ENCODE data around the gene ADGRL3. TPM values are rescaled to one million over a fixed set of nuclear protein-coding genes. Genes with fewer than 3 reads are reported as not detected.

ADGRL3 gene
- total RNA-seq, 1 donor from 2014 or later: 2.1 TPM

- TF ChIP-seq, protein P1, sequence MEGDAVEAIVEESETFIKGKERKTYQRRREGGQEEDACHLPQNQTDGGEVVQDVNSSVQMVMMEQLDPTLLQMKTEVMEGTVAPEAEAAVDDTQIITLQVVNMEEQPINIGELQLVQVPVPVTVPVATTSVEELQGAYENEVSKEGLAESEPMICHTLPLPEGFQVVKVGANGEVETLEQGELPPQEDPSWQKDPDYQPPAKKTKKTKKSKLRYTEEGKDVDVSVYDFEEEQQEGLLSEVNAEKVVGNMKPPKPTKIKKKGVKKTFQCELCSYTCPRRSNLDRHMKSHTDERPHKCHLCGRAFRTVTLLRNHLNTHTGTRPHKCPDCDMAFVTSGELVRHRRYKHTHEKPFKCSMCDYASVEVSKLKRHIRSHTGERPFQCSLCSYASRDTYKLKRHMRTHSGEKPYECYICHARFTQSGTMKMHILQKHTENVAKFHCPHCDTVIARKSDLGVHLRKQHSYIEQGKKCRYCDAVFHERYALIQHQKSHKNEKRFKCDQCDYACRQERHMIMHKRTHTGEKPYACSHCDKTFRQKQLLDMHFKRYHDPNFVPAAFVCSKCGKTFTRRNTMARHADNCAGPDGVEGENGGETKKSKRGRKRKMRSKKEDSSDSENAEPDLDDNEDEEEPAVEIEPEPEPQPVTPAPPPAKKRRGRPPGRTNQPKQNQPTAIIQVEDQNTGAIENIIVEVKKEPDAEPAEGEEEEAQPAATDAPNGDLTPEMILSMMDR (IDR thresholded peaks at IDR 0.05; ENCODE audit: insufficient read depth, low read length, poor library complexity, severe bottlenecking): no peak
- Histone ChIP-seq H3K4me3 (ENCODE audit: low read depth, low read length) (no peak overlapping the region), H3K36me3 (ENCODE audit: control insufficient read depth, insufficient read depth, low read length) (no peaks in the 10 kb centered on the region), H3K27me3 (ENCODE audit: control insufficient read depth, insufficient read depth, low read length) (no peaks in the 10 kb centered on the region)
- DNase-seq (ENCODE audit: low read depth): no peak
Measured at GRCh38 chr4:61411241-61411640, 211.1 kb downstream of the ADGRL3 start.

- no peaks in the 10 kb centered on the region for H3K27me3 ChIP-seq (ENCODE audit: control insufficient read depth, insufficient read depth, low read length)
- TF ChIP-seq, protein P1 (IDR thresholded peaks at IDR 0.05; ENCODE audit: insufficient read depth, low read length, poor library complexity, severe bottlenecking): no peak
- DNase-seq (ENCODE audit: low read depth): no peak
- no peaks in the 10 kb centered on the region for H3K36me3 ChIP-seq (ENCODE audit: control insufficient read depth, insufficient read depth, low read length)
- H3K4me3 ChIP-seq (ENCODE audit: low read depth, low read length): no peak overlapping the region
Measured at GRCh38 chr4:61425315-61425714, 225.2 kb downstream of the ADGRL3 start.

GRCh38 chr4:61426229-61426628, 226.1 kb downstream of the ADGRL3 start:
- no peak overlapping the region for H3K4me3 ChIP-seq (ENCODE audit: low read depth, low read length)
- no peak for DNase-seq (ENCODE audit: low read depth)
- H3K27me3 ChIP-seq (ENCODE audit: control insufficient read depth, insufficient read depth, low read length): no peaks in the 10 kb centered on the region
- no peaks in the 10 kb centered on the region for H3K36me3 ChIP-seq (ENCODE audit: control insufficient read depth, insufficient read depth, low read length)
- TF ChIP-seq, protein P1 (IDR thresholded peaks at IDR 0.05; ENCODE audit: insufficient read depth, low read length, poor library complexity, severe bottlenecking): no peak

DNA sequence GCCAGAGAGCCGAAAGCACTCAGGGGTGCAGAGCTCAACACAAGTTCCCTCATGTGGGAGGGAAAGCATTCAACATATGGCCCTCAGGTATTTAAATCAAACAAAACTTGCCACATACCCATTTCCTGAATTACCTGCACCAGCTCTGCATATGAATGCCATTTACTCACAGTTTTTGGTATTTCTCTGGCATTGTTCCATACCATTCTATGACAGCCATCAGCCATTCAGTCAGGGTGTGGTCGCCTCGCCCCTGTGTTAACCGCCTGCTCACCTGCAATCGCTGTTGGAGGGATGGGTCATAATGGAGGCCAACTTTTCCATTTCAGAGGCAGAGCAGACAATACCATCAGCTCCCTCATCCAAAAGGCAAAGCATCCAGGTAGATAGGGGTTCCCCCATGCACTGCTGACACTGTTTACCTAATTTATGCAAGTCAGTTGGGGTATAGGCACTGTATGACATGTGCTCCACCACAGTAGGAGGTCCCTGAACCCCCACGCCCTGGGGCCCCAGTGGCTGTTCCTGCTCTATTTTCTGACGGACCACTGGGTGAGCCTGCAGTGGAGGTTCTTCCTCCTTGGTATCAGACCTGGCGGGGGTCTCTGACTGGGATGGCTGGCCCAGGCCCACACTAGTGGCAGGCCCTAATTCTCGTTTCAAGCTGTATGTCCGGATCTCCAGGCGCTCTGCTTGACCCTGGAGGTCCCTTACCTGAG, 227.1 kb downstream of the ADGRL3 start:
- H3K4me3 ChIP-seq (ENCODE audit: low read depth, low read length): no peak overlapping the region
- TF ChIP-seq, protein P1 (IDR thresholded peaks at IDR 0.05; ENCODE audit: insufficient read depth, low read length, poor library complexity, severe bottlenecking): no peak
- H3K27me3 ChIP-seq (ENCODE audit: control insufficient read depth, insufficient read depth, low read length): no peaks in the 10 kb centered on the region
- DNase-seq (ENCODE audit: low read depth): no peak
- H3K36me3 ChIP-seq (ENCODE audit: control insufficient read depth, insufficient read depth, low read length): no peaks in the 10 kb centered on the region

DNA sequence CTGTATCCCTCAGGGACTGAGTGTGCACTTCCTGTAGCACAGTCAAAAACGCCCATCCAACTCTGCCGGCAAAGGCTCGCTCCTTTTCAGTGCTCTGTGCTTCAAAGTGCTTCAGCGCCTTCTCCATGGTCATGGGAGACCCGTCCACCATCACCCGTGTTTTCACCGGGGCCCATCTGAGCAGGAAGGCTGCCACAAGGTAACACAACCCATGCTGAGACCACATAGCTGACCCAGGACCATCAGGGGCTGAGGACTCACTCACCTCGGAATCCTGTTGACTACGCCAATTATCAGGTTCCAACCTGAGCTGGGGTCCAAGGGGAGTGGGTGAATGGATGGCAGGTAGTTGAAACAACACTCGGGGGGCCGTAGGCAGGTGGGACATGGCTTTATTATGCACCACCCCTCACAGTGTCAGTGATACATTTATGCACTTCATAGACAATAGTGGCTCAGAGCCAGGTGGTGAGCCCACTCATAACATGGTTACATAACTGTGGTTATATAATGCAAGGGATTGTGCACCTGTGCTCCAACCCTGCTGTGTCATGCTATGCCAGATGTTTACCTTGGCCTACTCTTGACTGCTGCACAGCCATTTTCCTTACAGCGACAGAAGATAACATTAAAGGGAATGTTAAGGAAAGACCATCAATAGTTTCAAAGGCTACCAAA, 227.8 kb downstream of the ADGRL3 start:
- H3K27me3 ChIP-seq (ENCODE audit: control insufficient read depth, insufficient read depth, low read length): no peaks in the 10 kb centered on the region
- TF ChIP-seq, protein P1 (IDR thresholded peaks at IDR 0.05; ENCODE audit: insufficient read depth, low read length, poor library complexity, severe bottlenecking): no peak
- no peak for DNase-seq (ENCODE audit: low read depth)

More for the DNA sequence above, 227.8 kb downstream of the ADGRL3 start:
- H3K36me3 ChIP-seq (ENCODE audit: control insufficient read depth, insufficient read depth, low read length): no peaks in the 10 kb centered on the region
- no peak overlapping the region for H3K4me3 ChIP-seq (ENCODE audit: low read depth, low read length)
